ENCODE data around the gene SLAMF9. TPM values are rescaled to one million over a fixed set of nuclear protein-coding genes. Genes with fewer than 3 reads are reported as not detected.

SLAMF9 gene
- total and polyA plus RNA-seq, 2 donors (not counting 3 experiments of a cell fraction or from before 2014, with no cell fraction given), result not detected

- Histone ChIP-seq H3K4me1 (ENCODE audit: control insufficient read depth, extremely low read depth, insufficient read depth, low read length) (no peaks in the 10 kb centered on the region), H3K9me3 (replicated peaks; ENCODE audit: control insufficient read depth, insufficient read depth, low read length) (no peaks in the 10 kb centered on the region), H3K27me3 (ENCODE audit: control insufficient read depth in 2 of 2, insufficient read depth in 2 of 2, low read length in 2 of 2) (peaks cover 9 to 10% of the 10 kb centered on the region in 2 experiments), H4K20me1 (replicated peaks; ENCODE audit: control insufficient read depth, extremely low read depth, insufficient read depth, low read length) (no peaks in the 10 kb centered on the region), H3K9me1 (replicated peaks; ENCODE audit: control insufficient read depth, extremely low read depth, insufficient read depth, low read length) (no peaks in the 10 kb centered on the region), H2AFZ (ENCODE audit: low read depth, low read length) (no peak overlapping the region), H3K27ac (ENCODE audit: insufficient read depth, low read depth, low read length) (no peak overlapping the region), H3K9ac (replicated peaks; ENCODE audit: extremely low read depth, insufficient read depth, low read length) (no peak overlapping the region), H3K4me2 (ENCODE audit: insufficient read depth, low read length) (no peak overlapping the region), H3K36me3 (ENCODE audit: control insufficient read depth in 2 of 2, extremely low read depth in 1 of 2, insufficient read depth in 2 of 2, low read length in 2 of 2) (no peaks in the 10 kb centered on the region), H3K4me3 (replicated peaks in 1 of 3; ENCODE audit: insufficient read depth in 1 of 3, low read depth in 1 of 3, low read length in 3 of 3) (no peak overlapping the region), H3K79me2 (ENCODE audit: control insufficient read depth, insufficient read depth, low read length) (no peaks in the 10 kb centered on the region)
- ChIA-PET POLR2A (no interaction called here), CTCF (interaction anchor here (1.2 to 8.6 kb wide), 2 partner anchors 19 to 33 kb away, joined by 3 to 79 read pairs; partner anchors contain the start of gene SLAMF9)
- TF ChIP-seq JUN (IDR thresholded peaks at IDR 0.05; ENCODE audit: borderline replicate concordance, insufficient read depth, insufficient read length, low read depth), result no peak
- no peak for TF ChIP-seq POLR2A (IDR thresholded peaks at IDR 0.05; ENCODE audit: low read depth, low read length)
- TF ChIP-seq MAX (IDR thresholded peaks at IDR 0.05; ENCODE audit: insufficient read depth, insufficient read length), result no peak
- no peak for TF ChIP-seq GATA2 (IDR thresholded peaks at IDR 0.05; ENCODE audit: insufficient read depth, insufficient read length, low read depth, low read length)
- TF ChIP-seq EZH2 (IDR thresholded peaks at IDR 0.05; ENCODE audit: borderline replicate concordance, low read depth, low read length, severe bottlenecking), result no peak
- TF ChIP-seq FOS (IDR thresholded peaks at IDR 0.05; ENCODE audit: borderline replicate concordance, insufficient read depth, low read length), result no peak
- TF ChIP-seq, protein P1, sequence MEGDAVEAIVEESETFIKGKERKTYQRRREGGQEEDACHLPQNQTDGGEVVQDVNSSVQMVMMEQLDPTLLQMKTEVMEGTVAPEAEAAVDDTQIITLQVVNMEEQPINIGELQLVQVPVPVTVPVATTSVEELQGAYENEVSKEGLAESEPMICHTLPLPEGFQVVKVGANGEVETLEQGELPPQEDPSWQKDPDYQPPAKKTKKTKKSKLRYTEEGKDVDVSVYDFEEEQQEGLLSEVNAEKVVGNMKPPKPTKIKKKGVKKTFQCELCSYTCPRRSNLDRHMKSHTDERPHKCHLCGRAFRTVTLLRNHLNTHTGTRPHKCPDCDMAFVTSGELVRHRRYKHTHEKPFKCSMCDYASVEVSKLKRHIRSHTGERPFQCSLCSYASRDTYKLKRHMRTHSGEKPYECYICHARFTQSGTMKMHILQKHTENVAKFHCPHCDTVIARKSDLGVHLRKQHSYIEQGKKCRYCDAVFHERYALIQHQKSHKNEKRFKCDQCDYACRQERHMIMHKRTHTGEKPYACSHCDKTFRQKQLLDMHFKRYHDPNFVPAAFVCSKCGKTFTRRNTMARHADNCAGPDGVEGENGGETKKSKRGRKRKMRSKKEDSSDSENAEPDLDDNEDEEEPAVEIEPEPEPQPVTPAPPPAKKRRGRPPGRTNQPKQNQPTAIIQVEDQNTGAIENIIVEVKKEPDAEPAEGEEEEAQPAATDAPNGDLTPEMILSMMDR (IDR thresholded peaks at IDR 0.05; ENCODE audit: extremely low read depth in 1 of 2, insufficient read depth in 1 of 2, low read depth in 1 of 2, low read length in 2 of 2), result no peak
- TF ChIP-seq POLR2AphosphoS5 (IDR thresholded peaks at IDR 0.05; ENCODE audit: insufficient read depth, low read depth, low read length), result no peak
- no peak for TF ChIP-seq MYC (IDR thresholded peaks at IDR 0.05; ENCODE audit: low read depth, low read length)
- dilution Hi-C loops (cut with MboI; ENCODE audit: extremely low pct_ligation_motif_present, low sequenced_read_pairs) (no loop called here), intact Hi-C loops (cut with micrococcal nuclease) (no loop called here)
- no TSS peak for BruUV-seq (replicated peaks)
- FAIRE-seq (no peak), DNase-seq (ENCODE audit: low read depth, low spot score) (no peak)
Measured at GRCh38 chr1:159987186-159987585, 33.1 kb upstream of the SLAMF9 start.

All from endothelial cell of umbilical vein (primary cell).